GM19193 (cell line): ENCODE measurements around the gene RRP8.

Experiments
- POLR2A ChIP-seq: IDR thresholded peaks from 4 replicates; pipeline ENCODE4 v1.6.1; 2011; ENCODE audit not compliant: insufficient read depth, insufficient read length; ENCODE audit errors: extremely low read depth

The RRP8 gene

DNA sequence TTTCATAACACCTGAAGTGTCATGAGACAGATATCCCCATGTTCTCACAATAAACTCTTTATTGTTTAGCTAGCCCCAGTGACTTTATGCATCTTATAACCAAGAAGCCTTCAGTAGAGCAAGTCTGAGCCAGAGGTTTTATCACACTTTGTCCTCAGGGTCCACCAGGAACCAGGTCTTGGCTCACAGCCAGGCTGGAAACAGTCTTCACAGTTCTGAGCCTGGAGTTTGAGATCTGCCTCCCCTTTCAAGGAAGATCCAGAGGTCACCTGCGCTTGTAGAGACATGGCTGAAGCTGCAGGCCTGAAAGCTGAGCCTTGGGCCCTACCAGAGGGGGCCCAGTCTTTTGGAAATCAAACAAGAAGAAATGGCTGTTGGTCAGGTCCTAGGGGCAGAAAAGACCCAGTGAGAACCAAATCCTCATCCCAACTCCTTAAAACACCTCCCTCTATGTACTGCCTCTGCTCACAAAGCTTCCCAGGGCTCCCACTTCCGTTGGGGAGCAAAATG is 3.5 kb downstream of the RRP8 start:
- TF ChIP-seq POLR2A, result no peak

DNA sequence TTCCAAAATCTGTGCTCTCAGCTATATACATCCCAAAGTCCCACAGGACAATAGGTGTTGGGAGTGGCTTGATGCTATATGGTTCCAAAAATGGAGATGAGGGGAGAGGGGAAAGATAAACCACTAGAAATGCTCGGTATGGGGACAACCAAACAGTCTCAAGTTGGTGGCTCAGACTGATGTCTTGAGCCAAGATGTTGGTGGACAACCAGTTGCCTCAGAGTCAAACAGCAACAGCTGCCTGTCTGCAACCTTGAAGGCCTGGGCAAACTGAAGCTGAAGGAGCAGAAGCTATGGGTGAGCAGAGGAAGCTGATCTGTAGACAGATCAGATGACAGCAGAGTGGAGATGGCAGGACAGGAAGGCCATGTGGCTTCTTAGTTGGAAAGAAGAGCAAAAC is 4.0 kb downstream of the RRP8 start:
- no peak for TF ChIP-seq POLR2A

DNA sequence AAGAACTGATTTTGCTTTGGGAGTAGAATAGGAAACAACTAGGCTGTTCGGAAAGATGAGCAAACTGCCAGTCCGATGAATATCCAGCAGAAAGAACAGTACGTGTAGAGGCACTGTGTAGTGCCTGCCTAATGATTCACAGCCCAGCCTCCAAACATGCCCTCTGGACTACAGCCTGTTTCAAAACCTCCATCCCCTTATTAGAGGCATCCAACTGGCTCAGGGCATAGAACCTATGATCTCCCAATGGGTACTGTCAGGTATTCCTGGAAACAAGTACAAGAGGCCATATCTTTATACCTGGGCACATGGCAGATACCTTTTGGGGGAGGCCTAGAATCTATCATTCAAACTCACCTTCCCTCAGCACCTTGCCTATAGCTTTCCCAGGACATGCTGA is 4.9 kb downstream of the RRP8 start:
- TF ChIP-seq POLR2A, result no peak

- TF ChIP-seq POLR2A, result no peak
Measured at GRCh38 chr11:6596239-6596877, 7.1 kb downstream of the RRP8 start.

DNA sequence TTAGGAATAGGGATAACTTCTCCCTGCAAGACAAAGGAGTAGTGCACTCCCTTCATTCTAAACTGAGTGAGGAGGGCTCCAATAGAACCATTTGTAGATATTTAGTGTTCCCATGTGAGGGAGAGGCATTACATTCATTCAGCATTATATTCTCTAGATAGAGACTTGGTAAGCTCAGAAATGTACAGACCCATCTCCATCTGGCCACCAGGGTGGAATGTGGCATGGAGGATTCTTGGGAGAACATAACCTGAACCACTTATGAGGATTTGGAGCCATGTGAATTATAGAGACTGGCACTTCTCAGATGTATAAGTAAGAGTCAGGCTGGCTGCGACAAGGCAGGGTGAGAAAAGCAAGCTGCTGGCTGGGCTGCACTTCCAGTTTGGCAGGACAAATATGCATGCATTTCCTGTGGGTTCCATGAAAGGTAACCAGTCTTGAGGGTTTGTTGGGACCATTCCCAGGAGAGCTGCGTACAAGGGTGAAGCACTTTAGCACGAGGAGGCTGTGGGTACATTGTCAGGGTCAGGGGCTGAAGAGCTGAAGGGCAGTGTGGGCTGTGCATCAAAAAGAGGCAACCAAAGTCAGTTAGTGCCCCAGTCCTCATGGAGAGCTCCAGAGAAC is 9.2 kb downstream of the RRP8 start:
- no peak for TF ChIP-seq POLR2A

- TF ChIP-seq POLR2A, result no peak
Measured at GRCh38 chr11:6588018-6588417, 15.4 kb downstream of the RRP8 start.

GRCh38 chr11:6587360-6587953 is 16.0 kb downstream of the RRP8 start:
- TF ChIP-seq POLR2A, result no peak

- TF ChIP-seq POLR2A, result no peak
Measured at GRCh38 chr11:6586434-6587359, 16.7 kb downstream of the RRP8 start.

DNA sequence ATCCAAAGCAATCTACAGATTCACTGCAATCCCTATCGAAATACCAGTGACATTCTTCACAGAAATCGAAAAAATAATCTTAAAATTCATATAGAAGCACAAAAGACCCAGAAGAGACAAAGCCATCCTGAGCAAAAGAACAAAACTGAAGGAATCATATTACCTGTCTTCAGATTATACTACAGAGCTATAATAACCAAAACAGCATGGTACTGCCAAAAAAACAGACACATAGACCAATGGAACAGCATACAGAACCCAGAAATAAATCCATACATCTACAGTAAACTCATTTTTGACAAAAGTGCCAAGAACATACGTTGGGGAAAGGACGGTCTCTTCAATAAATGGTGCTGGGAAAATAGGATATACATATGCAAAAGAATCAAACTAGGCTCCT is 18.9 kb downstream of the RRP8 start:
- TF ChIP-seq POLR2A, result no peak

GRCh38 chr11:6583584-6583983 is 19.8 kb downstream of the RRP8 start:
- no peak for TF ChIP-seq POLR2A

DNA sequence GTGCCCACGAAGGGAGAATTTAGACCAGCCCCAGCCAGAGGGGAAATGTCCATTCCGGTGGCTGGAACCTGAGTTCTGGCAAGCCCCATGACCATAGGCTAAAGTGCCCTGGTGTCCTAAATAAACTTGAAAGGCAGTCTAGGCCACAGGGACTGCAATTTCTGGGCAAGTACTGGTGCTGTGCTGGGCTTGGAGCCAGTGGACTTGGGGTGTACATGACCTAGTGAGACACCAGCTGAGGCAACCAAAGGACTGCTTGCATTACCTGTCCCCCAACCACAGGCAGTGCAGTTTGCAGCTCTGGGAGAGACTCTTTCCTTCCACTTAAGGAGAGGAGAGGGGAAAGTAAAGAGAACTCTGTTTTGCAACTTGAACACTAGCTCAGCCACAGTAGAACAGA is 23.7 kb downstream of the RRP8 start:
- no peak for TF ChIP-seq POLR2A

DNA sequence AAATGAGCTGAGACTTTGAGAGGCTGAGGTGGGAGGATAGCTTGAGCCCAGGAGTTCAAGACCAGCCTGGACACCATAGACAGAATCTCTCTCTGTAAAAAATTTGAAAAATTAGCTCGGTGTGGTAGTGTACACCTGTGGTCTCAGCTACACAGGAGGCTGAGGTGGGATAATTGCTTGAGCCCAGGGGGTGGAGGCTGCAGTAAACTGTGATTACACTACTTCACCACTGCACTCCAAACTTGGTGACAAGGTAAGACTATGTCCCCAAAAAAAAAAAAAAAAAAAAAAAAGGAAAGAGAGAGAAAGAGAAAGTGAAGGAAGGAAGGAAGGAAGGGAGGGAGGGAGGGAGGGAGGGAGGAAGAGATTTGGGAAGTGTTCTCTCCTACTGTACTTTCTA is 25.3 kb downstream of the RRP8 start:
- no peak for TF ChIP-seq POLR2A

DNA sequence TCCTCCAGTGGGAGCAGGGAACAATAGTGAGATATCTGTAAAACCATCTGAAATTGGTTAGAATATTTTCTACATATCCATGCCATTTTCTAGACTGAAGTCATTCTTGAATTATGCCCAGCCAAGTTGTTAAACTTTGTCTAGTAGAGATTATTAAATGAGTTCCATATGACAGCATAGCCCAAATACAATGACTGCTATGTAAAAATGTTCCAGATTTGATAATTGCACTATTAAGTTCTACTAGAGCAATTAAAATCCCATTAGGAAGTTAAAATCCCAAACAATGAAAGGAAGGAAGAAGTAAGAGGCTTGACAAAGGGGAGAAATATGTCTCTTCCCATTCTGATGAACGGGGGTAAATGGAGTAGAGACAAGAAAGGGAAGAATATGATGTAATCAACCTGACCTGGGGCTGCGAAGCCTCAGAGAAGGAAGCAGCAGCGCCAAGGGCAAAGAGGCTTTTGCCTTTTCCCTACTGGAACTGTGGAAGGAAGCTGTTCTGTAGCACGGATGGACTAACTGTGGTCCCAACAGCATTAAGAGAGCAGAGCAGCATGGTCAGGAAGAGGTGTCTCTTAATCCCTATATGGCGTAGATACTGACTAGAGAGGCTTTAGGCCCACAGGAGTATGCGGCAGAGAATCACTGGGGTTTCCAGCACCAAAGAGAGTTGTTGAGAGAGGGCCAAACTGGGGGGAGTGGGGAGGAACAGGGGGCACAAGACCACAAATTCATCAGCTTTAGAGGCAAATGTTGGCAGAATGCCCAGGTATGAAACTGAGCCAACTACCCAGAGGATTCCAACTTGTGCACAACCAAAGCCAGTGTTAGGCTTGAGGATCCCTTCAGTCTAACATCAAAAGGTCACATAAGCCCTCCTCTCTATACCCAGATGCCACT is 26.7 kb downstream of the RRP8 start:
- TF ChIP-seq POLR2A, result no peak
